Stimulated activated naive B cell treated with anti-CD40 and anti-IgM and Interleukin-4, amounts not matched to agents 10 μg/mL and 1 μg/mL and 100 μg/mL, for 72 hours (primary cell): ENCODE measurements around the gene GPR158.

Experiments used
- ATAC-seq, 2 donors: fragments of 150-1000 bp; cut with Tn5 transposase; replicated peaks; 2 replicates each; pipeline ENCODE4 v1.10.0; 2021; ENCODE audit warnings: moderate library complexity in 1 of 2
- DNase-seq: peaks from one replicate; pipeline ENCODE4 v3.0.0; 2021
- H3K27ac Mint-ChIP-seq: one replicate; pipeline ENCODE4 v1.8.0; 2022; ENCODE audit warnings: mild to moderate bottlenecking, mixed read lengths
- H3K27me3 Mint-ChIP-seq, 2 donors: one replicate each; pipeline ENCODE4 v1.8.0; 2022; ENCODE audit warnings: mixed read lengths in 2 of 2
- H3K36me3 Mint-ChIP-seq, 2 donors: one replicate each; pipeline ENCODE4 v1.8.0; 2022; ENCODE audit warnings: mixed read lengths in 2 of 2, mild to moderate bottlenecking in 1 of 2
- H3K4me1 Mint-ChIP-seq, 2 donors: one replicate each; pipeline ENCODE4 v1.8.0; 2022; ENCODE audit warnings: mixed read lengths in 2 of 2, mild to moderate bottlenecking in 1 of 2
- H3K4me3 Mint-ChIP-seq, 2 donors: one replicate each; pipeline ENCODE4 v1.8.0; 2022; ENCODE audit warnings: mild to moderate bottlenecking in 2 of 2, mixed read lengths in 2 of 2, moderate library complexity in 1 of 2
- H3K9me3 Mint-ChIP-seq, 2 donors: one replicate each; pipeline ENCODE4 v1.8.0; 2022; ENCODE audit warnings: mixed read lengths in 2 of 2, mild to moderate bottlenecking in 1 of 2

Gene GPR158

GRCh38 chr10:25441270-25441669 is 266.5 kb downstream of the GPR158 start:
- Mint-ChIP-seq H3K27me3 (no peaks in the 10 kb centered on the region), H3K36me3 (no peaks in the 10 kb centered on the region), H3K9me3 (peaks cover 4% of the 10 kb centered on the region in 2 donors), H3K4me3 (no peak overlapping the region), H3K4me1 (no peaks in the 10 kb centered on the region), H3K27ac (no peak overlapping the region)
- DNase-seq (no peak), ATAC-seq (no peak)

- Mint-ChIP-seq H3K9me3 (peaks cover 4% of the 10 kb centered on the region in 2 donors), H3K4me1 (no peaks in the 10 kb centered on the region)
These were observed 269.5 kb downstream of the GPR158 start for GRCh38 chr10:25444266-25444665.

GRCh38 chr10:25451401-25451800 is 276.6 kb downstream of the GPR158 start:
- ATAC-seq: no peak
- no peak overlapping the region for H3K4me3 Mint-ChIP-seq
- H3K27me3 Mint-ChIP-seq: no peaks in the 10 kb centered on the region
- H3K36me3 Mint-ChIP-seq: no peaks in the 10 kb centered on the region
- peaks cover 4 to 8% of the 10 kb centered on the region in 2 donors for H3K9me3 Mint-ChIP-seq
- H3K27ac Mint-ChIP-seq: no peak overlapping the region
- no peaks in the 10 kb centered on the region for H3K4me1 Mint-ChIP-seq
- no peak for DNase-seq

More at GRCh38 chr10:25444266-25444665, 269.5 kb downstream of the GPR158 start:
- ATAC-seq: no peak
- Mint-ChIP-seq H3K36me3 (no peaks in the 10 kb centered on the region), H3K27me3 (no peaks in the 10 kb centered on the region), H3K4me3 (no peak overlapping the region), H3K27ac (no peak overlapping the region)
- DNase-seq: no peak

- no peaks in the 10 kb centered on the region for H3K4me1 Mint-ChIP-seq
These were observed 278.8 kb downstream of the GPR158 start for GRCh38 chr10:25453619-25454018.

GRCh38 chr10:25455980-25456567 is 281.3 kb downstream of the GPR158 start:
- no peak for DNase-seq
- Mint-ChIP-seq H3K9me3 (peaks cover 4 to 7% of the 10 kb centered on the region in 2 donors), H3K4me3 (no peak overlapping the region), H3K4me1 (no peaks in the 10 kb centered on the region), H3K27me3 (no peaks in the 10 kb centered on the region), H3K27ac (no peak overlapping the region), H3K36me3 (no peaks in the 10 kb centered on the region)
- no peak for ATAC-seq

More at GRCh38 chr10:25453619-25454018, 278.8 kb downstream of the GPR158 start:
- H3K27me3 Mint-ChIP-seq: no peaks in the 10 kb centered on the region
- H3K27ac Mint-ChIP-seq: no peak overlapping the region
- ATAC-seq (no peak), DNase-seq (no peak)
- H3K36me3 Mint-ChIP-seq: no peaks in the 10 kb centered on the region
- no peak overlapping the region for H3K4me3 Mint-ChIP-seq
- peaks cover 4 to 8% of the 10 kb centered on the region in 2 donors for H3K9me3 Mint-ChIP-seq

GRCh38 chr10:25457552-25457951 is 282.8 kb downstream of the GPR158 start:
- no peaks in the 10 kb centered on the region for H3K36me3 Mint-ChIP-seq
- no peaks in the 10 kb centered on the region for H3K4me1 Mint-ChIP-seq
- H3K4me3 Mint-ChIP-seq: no peak overlapping the region
- DNase-seq: no peak
- ATAC-seq: no peak
- H3K27ac Mint-ChIP-seq: no peak overlapping the region
- no peaks in the 10 kb centered on the region for H3K27me3 Mint-ChIP-seq
- H3K9me3 Mint-ChIP-seq: peaks cover 4 to 12% of the 10 kb centered on the region in 2 donors

GRCh38 chr10:25465582-25466372 is 291.0 kb downstream of the GPR158 start:
- peaks cover 0 to 8% of the 10 kb centered on the region in 2 donors for H3K9me3 Mint-ChIP-seq
- no peak overlapping the region for H3K27ac Mint-ChIP-seq
- H3K4me3 Mint-ChIP-seq: no peak overlapping the region
- no peak for DNase-seq
- no peaks in the 10 kb centered on the region for H3K4me1 Mint-ChIP-seq
- H3K27me3 Mint-ChIP-seq: no peaks in the 10 kb centered on the region
- ATAC-seq: no peak
- H3K36me3 Mint-ChIP-seq: no peaks in the 10 kb centered on the region

GRCh38 chr10:25467881-25468280 is 293.1 kb downstream of the GPR158 start:
- no peak for ATAC-seq
- Mint-ChIP-seq H3K9me3 (peaks cover 0 to 3% of the 10 kb centered on the region in 2 donors), H3K27ac (no peak overlapping the region), H3K4me3 (no peak overlapping the region), H3K27me3 (no peaks in the 10 kb centered on the region), H3K4me1 (no peaks in the 10 kb centered on the region), H3K36me3 (no peaks in the 10 kb centered on the region)
- no peak for DNase-seq

GRCh38 chr10:25481467-25481866 is 306.7 kb downstream of the GPR158 start:
- H3K36me3 Mint-ChIP-seq: no peaks in the 10 kb centered on the region
- peaks cover 7% of the 10 kb centered on the region in 2 donors for H3K9me3 Mint-ChIP-seq
- ATAC-seq (no peak), DNase-seq (no peak)
- no peak overlapping the region for H3K27ac Mint-ChIP-seq
- H3K4me1 Mint-ChIP-seq: no peaks in the 10 kb centered on the region
- no peaks in the 10 kb centered on the region for H3K27me3 Mint-ChIP-seq
- H3K4me3 Mint-ChIP-seq: no peak overlapping the region

- no peaks in the 10 kb centered on the region for H3K27me3 Mint-ChIP-seq
- no peak overlapping the region for H3K4me3 Mint-ChIP-seq
- peaks cover 7% of the 10 kb centered on the region in 2 donors for H3K9me3 Mint-ChIP-seq
- no peak overlapping the region for H3K27ac Mint-ChIP-seq
- ATAC-seq: no peak
- DNase-seq: no peak
- H3K36me3 Mint-ChIP-seq: no peaks in the 10 kb centered on the region
- no peaks in the 10 kb centered on the region for H3K4me1 Mint-ChIP-seq
These were observed 309.2 kb downstream of the GPR158 start for GRCh38 chr10:25483999-25484398.

- Mint-ChIP-seq H3K27ac (no peak overlapping the region), H3K36me3 (no peaks in the 10 kb centered on the region), H3K4me1 (no peaks in the 10 kb centered on the region), H3K4me3 (no peak overlapping the region), H3K27me3 (no peaks in the 10 kb centered on the region), H3K9me3 (peaks cover 5 to 7% of the 10 kb centered on the region in 2 donors)
- DNase-seq (no peak), ATAC-seq (no peak)
These were observed 312.5 kb downstream of the GPR158 start for GRCh38 chr10:25487266-25487665.

- Mint-ChIP-seq H3K27ac (no peak overlapping the region), H3K36me3 (no peaks in the 10 kb centered on the region), H3K4me3 (no peak overlapping the region), H3K4me1 (no peaks in the 10 kb centered on the region), H3K9me3 (no peaks in the 10 kb centered on the region), H3K27me3 (no peaks in the 10 kb centered on the region)
- no peak for DNase-seq
- ATAC-seq: no peak
These were observed 317.2 kb downstream of the GPR158 start for GRCh38 chr10:25492040-25492439.

- H3K9me3 Mint-ChIP-seq: no peaks in the 10 kb centered on the region
- no peak for ATAC-seq
- H3K27me3 Mint-ChIP-seq: no peaks in the 10 kb centered on the region
- H3K4me3 Mint-ChIP-seq: no peak overlapping the region
- H3K36me3 Mint-ChIP-seq: no peaks in the 10 kb centered on the region
- no peaks in the 10 kb centered on the region for H3K4me1 Mint-ChIP-seq
- no peak for DNase-seq
- H3K27ac Mint-ChIP-seq: no peak overlapping the region
These were observed 317.9 kb downstream of the GPR158 start for GRCh38 chr10:25492680-25493079.

GRCh38 chr10:25493122-25493893 is 318.5 kb downstream of the GPR158 start:
- H3K27ac Mint-ChIP-seq: no peak overlapping the region
- no peaks in the 10 kb centered on the region for H3K36me3 Mint-ChIP-seq
- H3K4me3 Mint-ChIP-seq: no peak overlapping the region
- no peaks in the 10 kb centered on the region for H3K9me3 Mint-ChIP-seq
- H3K4me1 Mint-ChIP-seq: no peaks in the 10 kb centered on the region
- no peaks in the 10 kb centered on the region for H3K27me3 Mint-ChIP-seq
- DNase-seq (no peak), ATAC-seq (no peak)
